Measurements from ENCODE around the gene NOXO1. TPM values are rescaled to one million over a fixed set of nuclear protein-coding genes. Genes with fewer than 3 reads are reported as not detected.

The NOXO1 gene
- total and polyA plus RNA-seq, 2 donors (not counting 3 experiments of a cell fraction or from before 2014, with no cell fraction given): 0.37 to 0.60 TPM

- peak overlapping the region; percentile 58 to 89 (median 71) for H3K4me3 ChIP-seq (replicated peaks in 1 of 3; ENCODE audit: insufficient read depth in 1 of 3, low read depth in 1 of 3, low read length in 3 of 3)
- no peaks in the 10 kb centered on the region for H3K9me3 ChIP-seq (replicated peaks; ENCODE audit: control insufficient read depth, insufficient read depth, low read length)
- no peaks in the 10 kb centered on the region for H3K9me1 ChIP-seq (replicated peaks; ENCODE audit: control insufficient read depth, extremely low read depth, insufficient read depth, low read length)
- H3K36me3 ChIP-seq (ENCODE audit: control insufficient read depth in 2 of 2, extremely low read depth in 1 of 2, insufficient read depth in 2 of 2, low read length in 2 of 2): peaks cover 8 to 17% of the 10 kb centered on the region in 2 experiments
- H3K9ac ChIP-seq (replicated peaks; ENCODE audit: extremely low read depth, insufficient read depth, low read length): peak overlapping the region; percentile 92
- DNase-seq (ENCODE audit: low read depth, low spot score) (no peak), FAIRE-seq (no peak)
- H2AFZ ChIP-seq (ENCODE audit: low read depth, low read length): no peak overlapping the region
- ChIA-PET POLR2A (interaction anchor here (0.7 to 1.4 kb wide), 8 partner anchors 9 to 545 kb away, joined by 3 to 7 read pairs (median 4); partner anchors contain the start of genes NUBP2, SPSB3 and UQCC4), CTCF (interaction anchor here (0.9 to 1.6 kb wide), 4 partner anchors 13 to 175 kb away, joined by 3 to 7 read pairs (median 4); partner anchors contain the start of gene GFER)
- no peaks in the 10 kb centered on the region for H3K27me3 ChIP-seq (ENCODE audit: control insufficient read depth in 2 of 2, insufficient read depth in 2 of 2, low read length in 2 of 2)
- H3K27ac ChIP-seq (ENCODE audit: insufficient read depth, low read depth, low read length): peak overlapping the region; percentile 76
- H3K4me2 ChIP-seq (ENCODE audit: insufficient read depth, low read length): peak overlapping the region; percentile 81
- peaks cover 24% of the 10 kb centered on the region for H3K4me1 ChIP-seq (ENCODE audit: control insufficient read depth, extremely low read depth, insufficient read depth, low read length)
- H3K79me2 ChIP-seq (ENCODE audit: control insufficient read depth, insufficient read depth, low read length): peaks cover 40% of the 10 kb centered on the region
- dilution Hi-C loops (cut with MboI; ENCODE audit: extremely low pct_ligation_motif_present, low sequenced_read_pairs) (no loop called here), intact Hi-C loops (cut with micrococcal nuclease) (loop anchor here (2.0 kb wide), 1 partner anchor 43 kb away; the partner anchor contains the start of gene ZNF598)
- TF ChIP-seq POLR2A (IDR thresholded peaks at IDR 0.05; ENCODE audit: low read depth, low read length) (no peak), MAX (IDR thresholded peaks at IDR 0.05; ENCODE audit: insufficient read depth, insufficient read length) (no peak), EZH2 (IDR thresholded peaks at IDR 0.05; ENCODE audit: borderline replicate concordance, low read depth, low read length, severe bottlenecking) (no peak), MYC (IDR thresholded peaks at IDR 0.05; ENCODE audit: low read depth, low read length) (no peak), GATA2 (IDR thresholded peaks at IDR 0.05; ENCODE audit: insufficient read depth, insufficient read length, low read depth, low read length) (no peak), CTCF (IDR thresholded peaks at IDR 0.05; ENCODE audit: extremely low read depth in 1 of 2, insufficient read depth in 1 of 2, low read depth in 1 of 2, low read length in 2 of 2) (no peak), POLR2AphosphoS5 (IDR thresholded peaks at IDR 0.05; ENCODE audit: insufficient read depth, low read depth, low read length) (no peak), JUN (IDR thresholded peaks at IDR 0.05; ENCODE audit: borderline replicate concordance, insufficient read depth, insufficient read length, low read depth) (no peak), FOS (IDR thresholded peaks at IDR 0.05; ENCODE audit: borderline replicate concordance, insufficient read depth, low read length) (no peak)
- no TSS peak for BruUV-seq (replicated peaks)
- H4K20me1 ChIP-seq (replicated peaks; ENCODE audit: control insufficient read depth, extremely low read depth, insufficient read depth, low read length): no peaks in the 10 kb centered on the region
These were observed 15.8 kb downstream of the NOXO1 start for GRCh38 chr16:1965396-1966001.

Measured in endothelial cell of umbilical vein (primary cell).